Activated naive CD4-positive, alpha-beta T cell treated with anti-CD3 and anti-CD28 coated beads, Interleukin-2, amount 50 U/mL, for 24 hours (primary cell): ENCODE measurements around the gene TEFM.
A peak's percentile ranks its signal among the peaks of the same experiment; 100 is the strongest.
"Not testable (repeated sequence)": the region's sequence is repeated elsewhere in the genome, so short reads cannot be mapped to it uniquely, and the experiment has no call there.

Experiments used
- H3K27ac Mint-ChIP-seq: one replicate; pipeline ENCODE4 v1.8.0; 2021; ENCODE audit warnings: mild to moderate bottlenecking, mixed read lengths
- H3K27me3 Mint-ChIP-seq: one replicate; pipeline ENCODE4 v1.8.0; 2021; ENCODE audit warnings: mixed read lengths
- H3K36me3 Mint-ChIP-seq: one replicate; pipeline ENCODE4 v1.8.0; 2021; ENCODE audit warnings: mixed read lengths
- H3K4me1 Mint-ChIP-seq: one replicate; pipeline ENCODE4 v1.8.0; 2021; ENCODE audit warnings: mixed read lengths
- H3K4me3 Mint-ChIP-seq: one replicate; pipeline ENCODE4 v1.8.0; 2021; ENCODE audit warnings: mild to moderate bottlenecking, mixed read lengths
- H3K9me3 Mint-ChIP-seq: one replicate; pipeline ENCODE4 v1.8.0; 2021; ENCODE audit warnings: mixed read lengths

Gene TEFM, protein sequence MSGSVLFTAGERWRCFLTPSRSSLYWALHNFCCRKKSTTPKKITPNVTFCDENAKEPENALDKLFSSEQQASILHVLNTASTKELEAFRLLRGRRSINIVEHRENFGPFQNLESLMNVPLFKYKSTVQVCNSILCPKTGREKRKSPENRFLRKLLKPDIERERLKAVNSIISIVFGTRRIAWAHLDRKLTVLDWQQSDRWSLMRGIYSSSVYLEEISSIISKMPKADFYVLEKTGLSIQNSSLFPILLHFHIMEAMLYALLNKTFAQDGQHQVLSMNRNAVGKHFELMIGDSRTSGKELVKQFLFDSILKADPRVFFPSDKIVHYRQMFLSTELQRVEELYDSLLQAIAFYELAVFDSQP

DNA sequence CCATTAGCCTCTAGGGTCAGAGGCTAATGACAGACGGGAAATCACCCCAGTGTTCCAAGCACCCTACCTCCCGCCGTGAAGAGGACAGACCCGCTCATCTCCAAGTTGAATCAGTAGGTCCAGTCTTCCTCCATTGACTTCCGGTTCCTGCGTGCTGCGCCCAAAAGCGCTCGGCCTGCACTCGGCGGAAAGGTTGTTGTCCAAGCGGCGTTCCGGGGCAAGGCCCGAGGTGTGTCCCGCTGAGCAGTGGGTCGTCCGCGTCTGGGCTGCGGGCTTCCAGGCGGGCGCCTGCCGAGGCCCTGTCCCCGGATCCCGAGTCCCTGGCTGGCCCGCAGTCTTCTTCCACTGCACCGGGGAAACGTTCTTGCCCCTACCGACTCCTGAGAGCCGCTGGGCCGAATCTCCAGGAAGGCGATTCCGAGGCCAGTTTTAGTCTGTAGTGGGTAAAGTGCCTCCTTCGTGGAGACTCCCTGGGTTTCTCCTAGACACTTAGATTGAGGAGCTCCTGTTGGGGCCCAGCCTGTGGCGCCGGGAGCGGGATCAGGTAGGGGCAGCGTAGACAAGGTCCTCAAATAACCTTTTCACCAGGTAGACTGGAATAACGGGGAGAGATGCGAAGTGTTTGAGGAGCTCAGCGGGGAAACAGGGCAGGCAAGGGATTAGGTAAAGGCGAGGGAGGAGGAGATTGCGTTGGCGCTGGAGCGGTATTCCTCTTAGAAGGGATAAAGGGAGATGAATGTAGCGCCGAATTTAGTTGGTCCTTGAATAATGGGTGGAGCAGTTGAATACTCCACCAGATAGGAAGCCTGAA, at the start of gene TEFM:
TSS of gene TEFM (minus strand) at position 138 of the 811 bp plus-strand sequence. CDS start at position 98, 40 bp downstream.
- peaks cover 51% of the 10 kb centered on the region for H3K4me1 Mint-ChIP-seq
- H3K27ac Mint-ChIP-seq = peak within 1 kb of the TSS; percentile 97
- H3K36me3 Mint-ChIP-seq = peaks cover 3% of the 10 kb centered on the region
- H3K27me3 Mint-ChIP-seq = no peaks in the 10 kb centered on the region
- H3K4me3 Mint-ChIP-seq = peak within 1 kb of the TSS; percentile 98
- H3K9me3 Mint-ChIP-seq = no peaks in the 10 kb centered on the region

DNA sequence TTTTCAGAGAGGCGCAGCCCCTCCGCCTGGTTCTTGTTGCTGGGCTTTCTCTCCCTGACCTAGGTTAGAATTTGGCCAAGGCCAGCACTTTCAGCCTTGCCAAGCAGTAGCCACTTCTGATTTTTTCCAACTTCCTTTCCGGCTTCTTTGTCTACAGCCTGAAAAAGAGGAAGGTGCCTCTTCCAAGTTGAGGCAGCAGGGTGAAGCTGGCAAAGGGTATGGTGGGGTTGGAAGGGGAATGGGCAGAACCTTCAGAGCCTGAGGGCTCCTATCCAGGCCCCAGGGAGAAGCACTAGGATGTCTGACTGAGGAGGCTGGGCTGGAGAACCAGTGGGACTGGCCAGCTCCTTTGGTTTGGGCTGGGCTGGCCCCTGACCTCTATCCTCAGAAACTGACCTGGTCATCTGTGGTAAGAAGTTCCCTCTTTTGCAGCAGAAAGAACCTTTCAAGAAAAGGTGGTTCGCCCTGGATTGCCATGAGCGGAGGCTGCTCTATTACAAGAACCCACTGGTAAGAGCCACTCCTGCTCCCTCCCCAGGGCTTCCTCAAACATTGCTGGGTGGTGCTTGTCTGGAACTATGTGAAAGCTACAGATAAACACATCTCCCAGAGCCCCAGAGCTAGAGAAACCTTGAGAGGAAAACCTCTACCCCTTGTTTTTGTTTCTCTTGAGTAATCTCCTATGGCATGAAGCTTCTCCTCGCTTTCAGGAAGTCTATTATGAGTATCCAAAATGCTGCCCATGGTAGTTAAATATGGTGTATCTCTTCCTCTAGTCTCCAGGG, 48.2 kb upstream of the TEFM start:
- Mint-ChIP-seq H3K27me3 (peaks cover 3% of the 10 kb centered on the region), H3K4me3 (no peak overlapping the region), H3K27ac (no peak overlapping the region), H3K4me1 (no peaks in the 10 kb centered on the region), H3K36me3 (peaks cover 1% of the 10 kb centered on the region), H3K9me3 (no peaks in the 10 kb centered on the region)

DNA sequence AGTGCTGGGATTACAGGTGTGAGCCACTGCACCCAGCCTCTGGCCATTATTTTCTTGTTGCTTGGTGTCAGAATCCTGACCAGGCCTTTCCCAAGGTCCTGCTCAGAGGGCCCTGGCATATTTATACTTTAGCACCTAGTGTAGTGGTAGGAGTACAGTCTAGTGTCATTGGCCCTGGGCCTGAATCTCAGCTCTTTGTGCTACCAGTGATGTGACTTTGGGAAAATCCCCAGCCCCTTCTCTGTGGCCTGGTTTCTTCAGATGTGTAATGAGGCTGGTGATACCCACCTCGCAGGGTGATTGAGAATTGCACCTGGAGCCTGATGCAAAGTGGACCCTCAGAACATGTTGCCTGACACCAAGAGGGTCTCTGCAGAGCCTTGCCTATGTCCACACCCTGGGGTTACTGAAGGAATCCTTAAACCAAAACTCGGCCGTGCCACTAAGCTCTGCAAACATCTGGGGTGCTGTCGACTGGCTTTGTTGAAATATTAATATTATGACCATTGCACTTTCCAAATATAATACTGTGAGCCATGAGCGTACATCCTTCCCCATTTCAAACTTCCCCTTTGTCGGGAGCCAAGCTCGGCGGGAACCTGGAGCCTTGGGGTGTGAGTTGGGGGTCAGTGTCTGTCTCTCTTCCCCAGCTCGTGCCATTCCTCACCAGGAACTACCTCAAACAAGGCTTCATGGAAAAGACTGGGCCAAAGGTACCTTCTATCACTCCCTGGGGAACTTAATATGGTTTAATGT, 46.8 kb upstream of the TEFM start:
- Mint-ChIP-seq H3K27ac (no peak overlapping the region), H3K9me3 (no peaks in the 10 kb centered on the region), H3K27me3 (no peaks in the 10 kb centered on the region), H3K36me3 (peaks cover 1% of the 10 kb centered on the region), H3K4me1 (no peaks in the 10 kb centered on the region), H3K4me3 (no peak overlapping the region)

DNA sequence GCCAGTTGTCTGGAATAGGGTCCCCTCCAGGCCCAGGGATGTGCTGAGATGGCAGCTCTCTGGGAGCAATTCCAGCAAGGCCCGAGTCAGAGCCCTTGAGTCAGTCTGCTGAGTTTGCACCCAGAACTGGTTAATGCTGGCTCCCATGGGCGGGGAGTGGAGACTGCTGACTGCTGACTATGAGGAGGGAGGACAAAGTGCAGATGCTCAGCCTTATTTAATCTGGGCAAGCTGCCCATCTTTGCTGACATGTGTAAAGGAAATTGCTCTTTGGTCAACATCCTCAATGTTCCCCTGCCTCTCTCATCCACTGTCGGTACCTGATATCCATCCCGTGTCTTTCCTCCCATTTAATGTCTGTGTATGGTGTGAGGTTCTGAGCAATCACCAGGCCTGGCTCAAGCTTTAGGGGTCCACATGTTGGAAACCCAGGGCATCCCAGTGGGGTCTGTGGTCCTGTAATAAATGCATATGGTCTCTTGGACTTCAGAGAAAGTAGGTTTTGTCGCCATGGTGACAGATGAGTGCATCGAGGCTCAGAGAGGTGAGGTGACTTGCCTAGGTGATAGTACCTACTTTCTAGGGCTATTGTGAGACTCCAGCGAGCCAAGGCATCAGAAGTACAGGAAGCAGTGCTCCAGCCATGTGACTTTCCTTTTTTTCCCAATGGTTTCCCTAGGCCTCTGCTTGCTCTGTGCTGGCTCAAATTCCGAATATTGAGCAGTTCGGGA, 44.8 kb upstream of the TEFM start:
- H3K36me3 Mint-ChIP-seq = peaks cover 1% of the 10 kb centered on the region
- no peak overlapping the region for H3K27ac Mint-ChIP-seq
- H3K4me1 Mint-ChIP-seq = no peaks in the 10 kb centered on the region
- no peaks in the 10 kb centered on the region for H3K27me3 Mint-ChIP-seq
- no peaks in the 10 kb centered on the region for H3K9me3 Mint-ChIP-seq
- no peak overlapping the region for H3K4me3 Mint-ChIP-seq

DNA sequence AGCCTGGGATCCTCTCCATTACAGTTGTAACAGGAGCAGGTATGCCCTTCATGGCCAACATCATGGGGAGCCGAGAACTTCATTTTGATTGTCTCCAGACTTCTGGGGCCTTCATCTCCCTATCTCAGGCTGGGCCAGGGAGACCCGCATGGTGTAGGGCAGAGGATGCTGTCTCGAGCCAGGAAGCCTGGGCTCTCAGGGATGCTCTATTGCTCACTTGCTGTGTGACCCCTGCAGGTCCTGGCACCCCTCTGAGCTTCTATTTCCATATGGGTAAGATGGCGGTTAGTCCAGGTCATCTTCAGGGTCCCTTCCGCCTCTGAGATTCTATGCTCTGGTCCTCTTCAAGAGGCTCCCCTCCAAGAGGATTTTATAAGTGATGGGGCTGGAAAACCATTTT, 44.2 kb upstream of the TEFM start:
- Mint-ChIP-seq H3K4me3 (no peak overlapping the region), H3K27ac (no peak overlapping the region), H3K9me3 (no peaks in the 10 kb centered on the region), H3K27me3 (no peaks in the 10 kb centered on the region), H3K4me1 (no peaks in the 10 kb centered on the region), H3K36me3 (peaks cover 1% of the 10 kb centered on the region)

DNA sequence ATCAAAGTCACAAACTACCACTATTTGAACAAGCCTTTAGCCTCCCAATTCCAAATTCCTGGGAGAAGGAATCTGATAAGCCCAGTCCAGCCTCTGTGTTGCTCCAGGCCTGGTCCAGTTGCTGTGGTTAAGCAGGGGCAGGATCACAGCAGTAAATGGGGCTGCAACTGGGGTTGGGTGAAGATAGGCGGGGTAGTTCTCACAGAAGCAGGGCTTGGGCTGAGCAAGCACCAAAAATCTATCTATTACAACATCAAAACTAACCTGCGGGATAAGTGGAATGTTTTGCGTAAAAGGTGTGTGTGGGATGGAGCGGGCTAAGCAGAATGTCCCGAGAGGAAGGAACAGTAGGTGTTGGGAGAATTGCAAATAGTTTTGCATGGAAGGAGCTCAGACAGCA, 41.8 kb upstream of the TEFM start:
- Mint-ChIP-seq H3K36me3 (peaks cover 1% of the 10 kb centered on the region), H3K27ac (no peak overlapping the region), H3K4me3 (no peak overlapping the region), H3K9me3 (no peaks in the 10 kb centered on the region), H3K27me3 (no peaks in the 10 kb centered on the region), H3K4me1 (no peaks in the 10 kb centered on the region)

DNA sequence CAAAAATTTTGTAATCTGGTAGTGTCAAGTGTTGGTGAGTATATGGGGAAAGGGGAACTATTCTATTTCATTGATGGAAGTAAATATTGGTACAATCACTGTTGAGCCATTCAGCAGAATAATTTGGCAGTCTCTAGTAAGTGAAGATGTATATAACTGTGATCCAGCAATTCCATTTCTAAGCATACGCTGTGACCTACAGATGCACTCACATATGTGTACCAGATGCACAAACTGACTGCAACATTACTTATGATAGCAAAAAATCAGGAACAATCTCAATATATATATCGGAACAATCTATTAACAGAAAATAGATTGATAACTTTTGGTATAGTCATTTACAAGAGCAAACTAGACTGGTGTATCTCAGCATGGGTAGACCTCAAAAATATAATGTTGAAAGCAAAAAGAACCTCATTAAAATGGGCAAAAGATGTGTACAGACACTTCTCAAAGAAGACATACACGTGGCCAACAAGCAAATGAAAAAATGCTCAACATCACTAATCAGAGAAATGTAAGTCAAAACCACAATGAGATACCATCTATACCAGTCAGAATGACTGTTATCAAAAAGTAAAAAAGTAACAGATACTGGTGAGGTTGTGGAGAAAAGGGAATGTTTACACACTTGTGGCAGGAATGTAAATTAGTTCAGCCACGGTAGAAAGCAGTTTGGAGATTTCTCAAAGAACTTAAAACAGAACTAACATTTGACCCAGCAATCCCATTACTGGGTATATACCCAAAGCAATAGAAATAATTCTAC, 36.5 kb upstream of the TEFM start:
- Mint-ChIP-seq H3K27me3 (no peaks in the 10 kb centered on the region), H3K27ac (no peak overlapping the region), H3K4me3 (no peak overlapping the region), H3K4me1 (peaks cover 5% of the 10 kb centered on the region), H3K9me3 (no peaks in the 10 kb centered on the region), H3K36me3 (no peaks in the 10 kb centered on the region)

DNA sequence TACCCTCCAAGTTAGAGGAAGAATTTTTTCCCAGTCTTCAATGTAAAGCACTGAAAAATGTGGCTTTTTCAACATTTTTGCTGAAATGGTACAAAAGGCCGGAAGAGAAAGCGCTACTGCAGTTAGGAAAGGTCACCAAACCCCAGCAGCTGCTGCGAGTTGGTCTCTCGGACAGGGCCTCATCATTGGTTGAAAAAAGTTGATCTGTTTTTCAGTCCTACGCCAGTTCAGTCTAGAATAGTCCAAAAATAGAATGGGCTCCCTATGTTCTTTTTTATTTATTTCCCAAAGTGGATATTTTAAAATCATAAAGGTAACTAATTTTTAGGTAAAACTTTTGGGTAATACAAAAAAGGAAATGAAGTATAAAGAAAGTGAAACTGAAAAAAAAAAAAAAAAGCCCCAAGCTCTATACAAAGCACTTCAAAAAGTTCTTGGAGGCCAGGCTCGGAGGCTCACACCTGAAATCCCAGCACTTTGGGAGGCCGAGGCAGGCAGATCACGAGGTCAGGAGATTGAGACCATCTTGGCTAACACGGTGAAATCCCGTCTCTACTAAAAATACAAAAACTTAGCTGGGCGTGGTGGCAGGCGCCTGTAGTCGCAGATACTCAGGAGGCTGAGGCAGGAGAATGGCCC, 33.1 kb upstream of the TEFM start:
- H3K4me3 Mint-ChIP-seq = no peak overlapping the region
- no peak overlapping the region for H3K27ac Mint-ChIP-seq

DNA sequence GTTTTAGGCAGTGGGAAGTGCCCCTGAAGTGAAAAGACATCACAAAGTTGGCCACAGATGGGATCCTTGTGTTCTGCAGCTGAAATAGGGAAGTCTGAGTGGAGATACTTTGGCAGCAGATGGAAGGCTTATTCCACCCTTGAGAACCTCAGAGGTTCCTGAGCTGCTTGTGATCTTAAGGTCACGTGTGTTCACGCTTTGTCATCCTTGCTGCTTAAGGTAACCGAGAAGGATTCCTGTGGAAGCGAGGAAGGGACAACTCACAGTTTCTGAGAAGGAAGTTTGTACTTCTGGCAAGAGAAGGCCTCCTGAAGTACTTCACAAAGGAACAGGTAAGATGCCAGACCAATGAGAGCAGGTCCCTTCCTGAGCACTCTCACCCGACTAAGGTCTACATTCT, 27.9 kb upstream of the TEFM start:
- H3K27me3 Mint-ChIP-seq = no peaks in the 10 kb centered on the region
- no peak overlapping the region for H3K27ac Mint-ChIP-seq
- H3K4me1 Mint-ChIP-seq = peaks cover 5% of the 10 kb centered on the region
- no peaks in the 10 kb centered on the region for H3K9me3 Mint-ChIP-seq
- H3K36me3 Mint-ChIP-seq = no peaks in the 10 kb centered on the region
- no peak overlapping the region for H3K4me3 Mint-ChIP-seq

More for the DNA sequence above, 33.1 kb upstream of the TEFM start:
- no peaks in the 10 kb centered on the region for H3K36me3 Mint-ChIP-seq
- H3K4me1 Mint-ChIP-seq = peaks cover 5% of the 10 kb centered on the region
- no peaks in the 10 kb centered on the region for H3K27me3 Mint-ChIP-seq
- H3K9me3 Mint-ChIP-seq = no peaks in the 10 kb centered on the region

DNA sequence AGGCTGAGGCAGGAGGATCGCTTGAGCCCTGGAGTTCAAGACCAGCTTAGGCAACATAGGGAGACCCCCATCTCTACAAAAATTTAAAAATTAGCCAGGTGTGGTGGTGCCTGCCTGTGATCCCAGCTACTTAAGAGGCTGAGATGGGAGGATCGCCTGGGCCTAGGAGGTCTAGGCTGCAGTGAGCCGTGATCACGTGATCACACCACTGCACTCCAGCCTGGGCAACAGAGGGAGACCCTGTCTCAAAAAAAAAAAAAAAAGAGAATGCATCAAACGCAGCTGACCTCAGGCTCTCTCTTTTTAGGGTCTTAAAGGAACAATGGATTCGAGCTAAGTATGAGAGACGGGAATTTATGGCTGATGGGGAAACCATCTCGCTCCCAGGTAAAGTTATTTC, 25.5 kb upstream of the TEFM start:
- not testable (repeated sequence) for H3K4me1 Mint-ChIP-seq, H3K36me3 Mint-ChIP-seq, H3K27ac Mint-ChIP-seq, H3K9me3 Mint-ChIP-seq, H3K4me3 Mint-ChIP-seq, H3K27me3 Mint-ChIP-seq

DNA sequence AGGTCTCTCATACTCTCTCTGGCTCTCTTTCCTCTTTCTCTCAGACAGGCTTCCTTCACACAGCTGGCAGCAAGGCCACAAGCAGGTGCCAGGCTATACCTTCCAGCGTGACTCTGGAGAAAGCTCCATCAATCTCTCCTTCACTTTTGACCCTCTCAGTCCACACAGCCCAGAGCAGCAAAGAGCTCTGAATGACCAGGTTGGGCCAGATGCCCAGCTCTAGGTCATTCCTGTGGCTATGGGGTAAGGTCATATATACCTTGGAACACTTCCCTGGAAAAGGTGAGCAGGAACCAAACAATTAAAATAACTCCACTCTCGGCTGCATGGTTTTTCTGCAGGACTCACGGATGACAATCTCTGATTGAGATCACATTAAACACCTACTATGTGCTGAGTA, 24.5 kb upstream of the TEFM start:
- Mint-ChIP-seq H3K27ac (no peak overlapping the region), H3K4me1 (no peaks in the 10 kb centered on the region), H3K27me3 (peaks cover 10% of the 10 kb centered on the region), H3K4me3 (no peak overlapping the region), H3K9me3 (no peaks in the 10 kb centered on the region), H3K36me3 (no peaks in the 10 kb centered on the region)

DNA sequence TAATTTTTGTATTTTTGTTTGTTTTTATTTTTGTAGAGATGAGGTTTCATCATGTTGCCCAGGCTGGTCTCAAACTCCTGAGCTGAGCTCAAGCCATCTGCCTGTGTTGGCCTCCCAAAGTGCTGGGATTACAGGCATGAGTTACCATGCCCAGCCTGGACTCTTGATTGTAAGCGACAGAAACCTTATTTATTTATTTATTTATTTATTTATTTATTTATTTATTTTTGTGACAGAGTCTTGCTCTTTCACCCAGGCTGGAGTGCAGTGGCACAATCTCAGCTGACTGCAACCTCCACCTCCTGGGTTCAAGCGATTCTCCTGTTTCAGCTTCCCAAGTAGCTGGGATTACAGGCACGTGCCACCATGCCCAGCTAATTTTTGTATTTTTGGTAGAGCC, 23.8 kb upstream of the TEFM start:
- not testable (repeated sequence) for H3K27ac Mint-ChIP-seq, H3K9me3 Mint-ChIP-seq, H3K36me3 Mint-ChIP-seq, H3K4me1 Mint-ChIP-seq, H3K4me3 Mint-ChIP-seq
- H3K27me3 Mint-ChIP-seq = peaks cover 11% of the 10 kb centered on the region

DNA sequence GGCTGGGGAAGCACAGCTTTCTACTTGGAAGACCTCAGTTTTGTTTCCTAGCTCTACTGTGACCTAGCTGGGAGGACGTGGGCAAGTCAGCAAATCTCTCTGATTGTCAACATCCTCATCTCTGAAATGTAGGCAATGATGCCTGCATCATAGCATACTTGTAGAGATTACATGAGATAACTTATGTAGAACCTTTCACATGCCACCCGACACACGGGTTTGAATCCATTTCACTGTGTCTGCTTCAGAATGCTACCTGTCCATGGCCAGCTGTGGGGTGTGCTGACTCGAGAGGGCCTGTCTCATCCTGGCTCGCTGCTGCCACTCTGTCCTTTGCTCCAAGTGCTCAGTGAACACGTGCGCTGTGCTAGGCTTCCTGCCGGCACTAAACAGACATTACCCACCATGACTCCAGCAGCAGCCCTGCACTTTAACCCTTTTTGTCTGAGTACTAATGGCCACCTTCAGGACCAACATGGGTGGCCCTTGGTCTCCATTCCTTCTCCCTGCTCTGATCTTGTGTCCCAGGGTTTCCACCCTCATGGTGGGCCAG, 23.1 kb upstream of the TEFM start:
- Mint-ChIP-seq H3K4me1 (no peaks in the 10 kb centered on the region), H3K27me3 (peaks cover 15% of the 10 kb centered on the region), H3K36me3 (no peaks in the 10 kb centered on the region), H3K9me3 (no peaks in the 10 kb centered on the region), H3K27ac (no peak overlapping the region), H3K4me3 (no peak overlapping the region)
